Breast epithelium (tissue), 3 donors: ENCODE data around the gene PPTC7.

Source experiments
- POLR2A ChIP-seq: fragments of 450-650 bp; IDR thresholded peaks from one replicate; pipeline ENCODE4 v1.6.1; 2016; ENCODE audit warnings: antibody characterized with exemption, mild to moderate bottlenecking, moderate library complexity
- TF ChIP-seq, protein P1 (sequence below), 3 donors: fragments of 450-650 bp; IDR thresholded peaks; one replicate each; pipeline ENCODE4 v1.5.1; 2016 to 2017; ENCODE audit warnings: antibody characterized with exemption in 3 of 3, mild to moderate bottlenecking in 3 of 3, moderate library complexity in 3 of 3

DNA sequence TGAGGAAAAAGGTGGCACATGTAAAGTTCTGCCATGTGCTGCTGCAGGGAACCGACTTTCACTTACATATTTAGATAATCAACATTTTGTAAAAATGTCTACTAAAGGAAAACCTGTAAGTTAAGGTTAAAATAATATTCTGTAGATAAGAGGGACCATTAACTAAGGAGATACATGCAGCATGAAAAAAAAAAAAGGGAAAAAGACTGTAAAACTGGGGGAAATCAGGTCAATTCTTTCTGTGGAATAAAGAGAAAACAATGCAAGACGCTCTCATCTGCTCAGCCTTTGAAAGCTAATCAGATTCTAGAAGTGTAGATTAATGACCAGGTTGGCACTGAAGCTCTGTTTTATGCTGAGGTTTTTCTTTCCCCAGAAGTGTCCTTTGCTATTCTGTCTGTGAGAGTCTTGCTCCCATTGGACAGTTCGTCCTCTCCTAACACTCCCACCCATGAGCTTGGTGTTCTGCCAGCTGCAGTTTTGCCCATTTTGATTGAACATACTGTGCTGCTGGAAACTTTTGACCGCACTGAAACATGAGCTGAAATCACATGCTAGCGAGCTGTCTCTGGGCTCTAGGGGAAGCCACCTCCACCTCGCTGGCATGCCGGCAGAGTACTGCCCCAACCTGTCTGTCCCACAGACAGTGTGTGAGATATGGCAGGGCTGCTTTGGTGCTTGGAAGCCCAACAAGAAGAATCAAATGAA is 39.7 kb downstream of the PPTC7 start:
- TF ChIP-seq POLR2A = no peak
- TF ChIP-seq, protein P1, sequence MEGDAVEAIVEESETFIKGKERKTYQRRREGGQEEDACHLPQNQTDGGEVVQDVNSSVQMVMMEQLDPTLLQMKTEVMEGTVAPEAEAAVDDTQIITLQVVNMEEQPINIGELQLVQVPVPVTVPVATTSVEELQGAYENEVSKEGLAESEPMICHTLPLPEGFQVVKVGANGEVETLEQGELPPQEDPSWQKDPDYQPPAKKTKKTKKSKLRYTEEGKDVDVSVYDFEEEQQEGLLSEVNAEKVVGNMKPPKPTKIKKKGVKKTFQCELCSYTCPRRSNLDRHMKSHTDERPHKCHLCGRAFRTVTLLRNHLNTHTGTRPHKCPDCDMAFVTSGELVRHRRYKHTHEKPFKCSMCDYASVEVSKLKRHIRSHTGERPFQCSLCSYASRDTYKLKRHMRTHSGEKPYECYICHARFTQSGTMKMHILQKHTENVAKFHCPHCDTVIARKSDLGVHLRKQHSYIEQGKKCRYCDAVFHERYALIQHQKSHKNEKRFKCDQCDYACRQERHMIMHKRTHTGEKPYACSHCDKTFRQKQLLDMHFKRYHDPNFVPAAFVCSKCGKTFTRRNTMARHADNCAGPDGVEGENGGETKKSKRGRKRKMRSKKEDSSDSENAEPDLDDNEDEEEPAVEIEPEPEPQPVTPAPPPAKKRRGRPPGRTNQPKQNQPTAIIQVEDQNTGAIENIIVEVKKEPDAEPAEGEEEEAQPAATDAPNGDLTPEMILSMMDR (IDR thresholded peaks at IDR 0.05) = no peak
